Sigmoid colon (tissue), 7 donors: ENCODE measurements around the gene PCDH15. TPM values are rescaled to one million over a fixed set of nuclear protein-coding genes. Genes with fewer than 3 reads are reported as not detected.

ENCODE experiments used
- DNase-seq: peaks from one replicate; pipeline ENCODE4 v3.0.0-alpha.2; 2019
- H3K27ac ChIP-seq, 4 donors: fragments of 200-600 bp; sonication (generic); one replicate each; pipeline ENCODE4 v1.5.1; 2016 to 2019; ENCODE audit warnings: mild to moderate bottlenecking in 1 of 4
- H3K27me3 ChIP-seq, 3 donors: fragments of 200-600 bp; sonication (generic); one replicate each; pipeline ENCODE4 v1.5.1; 2019; ENCODE audit warnings: mild to moderate bottlenecking in 1 of 3
- H3K36me3 ChIP-seq, 4 donors: fragments of 200-600 bp; sonication (generic); one replicate each; pipeline ENCODE4 v1.5.1; 2016 to 2019
- H3K4me1 ChIP-seq, 4 donors: fragments of 200-600 bp; sonication (generic); one replicate each; pipeline ENCODE4 v1.5.1; 2017 to 2019
- H3K4me3 ChIP-seq, 4 donors: fragments of 200-600 bp; sonication (generic); one replicate each; pipeline ENCODE4 v1.5.1; 2017 to 2019; ENCODE audit warnings: mild to moderate bottlenecking in 2 of 4, moderate library complexity in 1 of 4
- H3K9me3 ChIP-seq, 4 donors: fragments of 200-600 bp in 3 of 4; sonication (generic) in 3 of 4; one replicate each; pipeline versions ENCODE4 v1.5.1 to v1.6.1; 2013 to 2019
- EP300 ChIP-seq, 4 donors: sonication (generic); formaldehyde crosslinking; IDR thresholded peaks; one replicate each; pipeline ENCODE4 v1.6.1; 2017; ENCODE audit warnings: antibody characterized with exemption in 4 of 4
- POLR2A ChIP-seq, 2 donors: fragments of 450-650 bp; IDR thresholded peaks; one replicate each; pipeline ENCODE4 v1.6.1; 2016; ENCODE audit warnings: antibody characterized with exemption in 2 of 2, mild to moderate bottlenecking in 2 of 2, moderate library complexity in 2 of 2
- POLR2AphosphoS5 ChIP-seq, 4 donors: sonication (generic); formaldehyde crosslinking; IDR thresholded peaks; one replicate each; pipeline ENCODE4 v1.6.1; 2017; ENCODE audit warnings: antibody characterized with exemption in 4 of 4
- WGBS, 2 donors: extraction: QIAGEN DNeasy Blood & Tissue Kit; methylation state at CpG; one replicate each; pipeline ENCODE4 v1.1.7; 2013; 5-methylcytosine and 5-hydroxymethylcytosine counted together
- intact Hi-C: fragments of 100-400 bp; cut with DNase I; formaldehyde crosslinking; loops from one replicate; pipeline ENCODE4 v1.15.1; 2023
- polyA plus RNA-seq, 3 donors: library from polyadenylated mRNA; stranded (reverse); fragments of 200-250 nt; gene quantifications; one replicate each; pipeline ENCODE4 v1.2.3, GENCODE V29; 2013
- total RNA-seq, 4 donors: library from RNA; depleted of rRNA; stranded (reverse); fragments of >200 nt; gene quantifications; one replicate each; pipeline ENCODE4 v1.1.0, GENCODE V29; 2016
- TF ChIP-seq, protein P1 (sequence below), 4 experiments: fragments of 450-650 bp in 3 of 4; fragments of 200-600 bp in 1 of 4; IDR thresholded peaks; one replicate each; pipeline ENCODE4 v1.5.1; 2016 to 2019; ENCODE audit warnings: antibody characterized with exemption in 4 of 4, mild to moderate bottlenecking in 3 of 4, moderate library complexity in 2 of 4
- donor health status: healthy with polysubstance abuse.
- donor health status: Bipolar disorder and iron deficiency.
- donor health status: healthy.

The PCDH15 gene
- total and polyA plus RNA-seq, 7 donors = 0.14 to 0.71 (median 0.16) TPM; not detected in 2

DNA sequence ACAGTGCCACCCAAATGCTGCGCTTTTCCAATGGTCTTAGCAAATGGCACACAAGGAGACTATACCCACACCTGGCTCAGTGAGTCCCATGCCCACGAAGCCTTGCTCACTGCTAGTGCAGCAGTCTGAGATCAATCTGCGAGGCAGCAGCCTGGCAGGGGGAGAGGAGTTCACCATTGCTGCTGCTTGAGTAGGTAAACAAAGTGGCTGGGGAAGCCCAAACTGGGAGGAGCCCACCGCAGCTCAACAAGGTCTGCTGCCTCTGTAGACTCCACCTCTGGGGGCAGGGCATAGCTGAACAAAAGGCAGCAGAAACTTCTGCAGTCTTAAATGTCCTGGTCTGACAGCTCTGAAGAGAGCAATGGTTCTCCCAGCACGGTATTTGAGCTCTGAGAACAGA, 891.2 kb downstream of the PCDH15 start:
- Histone ChIP-seq H3K36me3 (no peaks in the 10 kb centered on the region), H3K27me3 (no peaks in the 10 kb centered on the region), H3K4me3 (no peak overlapping the region), H3K4me1 (no peaks in the 10 kb centered on the region), H3K27ac (no peak overlapping the region), H3K9me3 (no peaks in the 10 kb centered on the region)
- WGBS, 2 donors = 66 to 75% methylated on average over 5 of the region's 5 CpGs
- intact Hi-C loops = no loop called here
- TF ChIP-seq, protein P1, sequence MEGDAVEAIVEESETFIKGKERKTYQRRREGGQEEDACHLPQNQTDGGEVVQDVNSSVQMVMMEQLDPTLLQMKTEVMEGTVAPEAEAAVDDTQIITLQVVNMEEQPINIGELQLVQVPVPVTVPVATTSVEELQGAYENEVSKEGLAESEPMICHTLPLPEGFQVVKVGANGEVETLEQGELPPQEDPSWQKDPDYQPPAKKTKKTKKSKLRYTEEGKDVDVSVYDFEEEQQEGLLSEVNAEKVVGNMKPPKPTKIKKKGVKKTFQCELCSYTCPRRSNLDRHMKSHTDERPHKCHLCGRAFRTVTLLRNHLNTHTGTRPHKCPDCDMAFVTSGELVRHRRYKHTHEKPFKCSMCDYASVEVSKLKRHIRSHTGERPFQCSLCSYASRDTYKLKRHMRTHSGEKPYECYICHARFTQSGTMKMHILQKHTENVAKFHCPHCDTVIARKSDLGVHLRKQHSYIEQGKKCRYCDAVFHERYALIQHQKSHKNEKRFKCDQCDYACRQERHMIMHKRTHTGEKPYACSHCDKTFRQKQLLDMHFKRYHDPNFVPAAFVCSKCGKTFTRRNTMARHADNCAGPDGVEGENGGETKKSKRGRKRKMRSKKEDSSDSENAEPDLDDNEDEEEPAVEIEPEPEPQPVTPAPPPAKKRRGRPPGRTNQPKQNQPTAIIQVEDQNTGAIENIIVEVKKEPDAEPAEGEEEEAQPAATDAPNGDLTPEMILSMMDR (IDR thresholded peaks at IDR 0.05) = no peak
- TF ChIP-seq POLR2A (IDR thresholded peaks at IDR 0.05) = no peak
- TF ChIP-seq EP300 (IDR thresholded peaks at IDR 0.05) = no peak
- no peak for TF ChIP-seq POLR2AphosphoS5 (IDR thresholded peaks at IDR 0.05)
- DNase-seq = no peak

DNA sequence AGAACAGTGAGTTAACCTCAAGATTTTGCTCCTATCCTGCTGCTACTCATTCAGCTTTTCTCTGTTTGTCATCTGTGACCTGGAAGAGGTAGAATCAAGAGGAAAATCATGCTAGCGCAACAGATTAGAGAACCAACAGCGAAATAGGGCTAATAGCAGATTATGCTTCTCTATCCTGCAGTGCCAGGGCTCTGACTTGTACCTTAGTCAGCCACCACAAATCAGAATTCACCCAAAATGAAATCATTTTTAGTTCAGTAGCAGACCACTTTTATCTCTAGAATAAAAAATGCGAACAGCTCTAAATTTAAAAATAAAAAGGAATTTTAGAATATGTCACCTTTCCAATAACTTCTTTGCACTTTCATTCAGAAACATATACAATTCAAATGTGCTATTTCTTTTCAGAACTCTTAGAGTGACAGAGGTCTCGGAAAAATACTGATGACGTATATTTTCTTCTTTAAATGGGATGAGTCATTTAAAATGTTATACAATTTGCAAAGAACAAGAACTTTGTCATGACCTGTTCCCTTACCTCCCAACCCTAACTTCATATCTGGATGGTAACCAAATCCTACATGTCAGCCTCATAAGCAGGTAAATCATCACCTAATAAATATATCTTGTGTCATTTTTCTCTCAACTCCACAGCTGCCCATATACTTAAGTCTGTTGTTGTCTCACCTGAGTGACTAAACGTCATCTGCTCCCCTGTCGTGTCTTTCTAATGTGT, 896.4 kb downstream of the PCDH15 start:
- H3K4me3 ChIP-seq = no peak overlapping the region
- no peaks in the 10 kb centered on the region for H3K27me3 ChIP-seq
- no peaks in the 10 kb centered on the region for H3K9me3 ChIP-seq
- TF ChIP-seq, protein P1 (IDR thresholded peaks at IDR 0.05) = no peak
- no peak for TF ChIP-seq POLR2AphosphoS5 (IDR thresholded peaks at IDR 0.05)
- TF ChIP-seq EP300 (IDR thresholded peaks at IDR 0.05) = no peak
- no peak for TF ChIP-seq POLR2A (IDR thresholded peaks at IDR 0.05)
- no peak for DNase-seq
- H3K27ac ChIP-seq = no peak overlapping the region
- peaks cover 0 to 6% (median 0%) of the 10 kb centered on the region in 4 donors for H3K4me1 ChIP-seq
- intact Hi-C loops = no loop called here
- whole genome bisulfite sequencing, 2 donors = 91 to 92% methylated on average over 7 of the region's 7 CpGs
- no peaks in the 10 kb centered on the region for H3K36me3 ChIP-seq

DNA sequence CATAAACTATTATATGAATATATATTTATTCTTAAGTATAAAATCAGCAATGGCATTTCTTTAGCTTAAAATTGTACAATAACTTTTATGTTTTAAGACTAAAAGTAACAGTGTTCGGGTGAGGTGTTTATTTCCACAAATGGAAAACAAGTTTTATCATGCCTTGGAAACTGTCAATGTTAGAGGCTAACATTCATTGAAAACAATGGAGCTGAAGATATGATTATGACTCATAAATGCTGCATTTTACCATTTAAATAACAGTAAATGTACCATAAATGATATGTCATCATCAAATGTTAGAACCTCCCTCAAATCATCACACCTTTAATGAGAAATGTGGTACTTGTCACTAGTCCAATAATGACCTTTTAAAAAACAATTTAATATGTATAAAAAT, 897.3 kb downstream of the PCDH15 start:
- intact Hi-C loops = no loop called here
- peaks cover 0 to 9% (median 0%) of the 10 kb centered on the region in 4 donors for H3K4me1 ChIP-seq
- no peak for TF ChIP-seq EP300 (IDR thresholded peaks at IDR 0.05)
- TF ChIP-seq POLR2A (IDR thresholded peaks at IDR 0.05) = no peak
- TF ChIP-seq, protein P1 (IDR thresholded peaks at IDR 0.05) = no peak
- no peak for TF ChIP-seq POLR2AphosphoS5 (IDR thresholded peaks at IDR 0.05)
- H3K9me3 ChIP-seq = no peaks in the 10 kb centered on the region
- DNase-seq = no peak
- 84 to 90% methylated on average over 1 of the region's 1 CpG for WGBS, 2 donors
- no peak overlapping the region for H3K4me3 ChIP-seq
- H3K27ac ChIP-seq = no peak overlapping the region
- no peaks in the 10 kb centered on the region for H3K27me3 ChIP-seq
- no peaks in the 10 kb centered on the region for H3K36me3 ChIP-seq

DNA sequence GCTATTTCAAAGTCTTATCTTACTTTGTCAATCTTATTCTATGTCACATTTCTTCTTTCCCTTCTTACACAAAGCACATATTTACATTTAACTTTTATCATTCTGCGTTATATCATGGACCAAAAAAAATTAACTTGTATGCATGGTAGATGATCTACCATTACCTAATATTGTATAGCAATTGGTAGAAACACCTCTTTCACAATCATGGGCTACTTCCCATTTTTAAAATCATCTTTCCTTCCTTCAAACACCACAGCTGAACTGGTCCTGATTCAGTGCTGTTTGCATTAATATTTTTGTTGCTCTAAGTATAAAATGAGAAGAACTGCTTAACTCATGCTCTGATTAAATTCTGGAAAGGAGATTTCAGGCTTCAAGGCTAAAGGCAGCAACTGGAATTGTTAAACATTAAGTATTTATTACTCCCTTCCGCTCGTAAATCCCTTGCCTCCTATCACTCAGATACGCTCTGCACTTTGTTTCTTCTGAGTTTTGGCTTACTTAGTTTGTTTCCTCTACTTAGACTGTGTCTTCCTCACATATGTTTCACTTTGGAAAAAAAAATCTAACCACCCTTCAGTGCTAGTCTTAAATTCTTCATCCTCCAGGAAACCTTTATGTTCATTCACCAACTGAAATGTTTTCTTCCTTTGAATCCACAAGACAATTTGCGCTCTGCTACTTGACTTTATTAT, 901.4 kb downstream of the PCDH15 start:
- H3K4me3 ChIP-seq = no peak overlapping the region
- WGBS, 2 donors = 21 to 53% methylated on average over 5 of the region's 5 CpGs
- no peaks in the 10 kb centered on the region for H3K36me3 ChIP-seq
- intact Hi-C loops = no loop called here
- no peak for DNase-seq
- no peaks in the 10 kb centered on the region for H3K27me3 ChIP-seq
- H3K4me1 ChIP-seq = peaks cover 0 to 13% (median 0%) of the 10 kb centered on the region in 4 donors
- TF ChIP-seq POLR2A (IDR thresholded peaks at IDR 0.05) (no peak), EP300 (IDR thresholded peaks at IDR 0.05) (no peak), POLR2AphosphoS5 (IDR thresholded peaks at IDR 0.05) (no peak)
- TF ChIP-seq, protein P1 (IDR thresholded peaks at IDR 0.05) = no peak
- H3K9me3 ChIP-seq = no peaks in the 10 kb centered on the region
- H3K27ac ChIP-seq = no peak overlapping the region
